ENCODE measurements around the gene SLAIN1. TPM values are rescaled to one million over a fixed set of nuclear protein-coding genes. Genes with fewer than 3 reads are reported as not detected.
"Not testable (repeated sequence)": the region's sequence is repeated elsewhere in the genome, so short reads cannot be mapped to it uniquely, and the experiment has no call there.

The SLAIN1 gene
- 1.8 and 5.3 TPM in 2 replicates for total RNA-seq (2014; rRNA removed; shearing (Covaris generic); ENCODE audit: low replicate concordance)

DNA sequence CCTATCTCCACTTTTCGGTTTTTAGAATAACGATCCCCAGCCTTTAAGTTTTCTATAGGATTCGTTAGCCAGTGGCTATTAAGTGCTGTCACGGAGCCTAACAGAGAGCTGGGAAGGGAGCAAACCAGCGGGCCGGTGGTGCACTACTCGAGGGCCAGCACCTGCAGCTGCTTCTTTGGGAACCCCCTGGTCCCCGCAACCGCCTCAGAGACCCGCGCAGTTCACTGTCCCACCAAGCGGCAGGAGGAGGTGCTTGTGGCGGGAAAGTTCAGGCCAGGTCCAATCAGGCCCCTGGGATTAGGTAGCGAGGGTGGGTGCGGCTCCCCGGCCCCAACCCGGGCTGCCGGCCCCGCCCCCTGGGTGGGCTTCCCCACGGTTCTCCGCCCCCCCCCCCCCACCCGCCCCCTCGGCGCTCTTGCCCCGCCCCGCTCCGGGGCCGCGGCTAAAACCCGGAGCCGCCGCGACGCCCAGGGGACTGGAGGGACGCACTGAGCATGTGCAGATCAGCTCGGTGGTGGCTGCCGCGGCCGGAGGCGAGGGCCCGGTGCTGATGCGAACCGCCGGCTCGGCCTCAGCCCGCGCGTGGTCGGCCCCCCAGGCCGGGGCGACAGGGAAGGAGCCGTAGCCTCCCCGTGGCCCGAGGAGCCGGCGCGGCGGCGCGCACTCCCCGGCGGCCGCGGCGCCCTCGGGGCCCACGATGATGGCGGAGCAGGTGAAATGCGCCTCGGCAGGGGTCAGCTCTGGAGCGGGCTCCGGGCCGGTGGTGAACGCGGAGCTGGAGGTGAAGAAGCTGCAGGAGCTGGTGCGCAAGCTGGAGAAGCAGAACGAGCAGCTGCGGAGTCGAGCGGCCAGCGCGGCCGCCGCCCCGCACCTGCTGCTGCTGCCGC lies at the start of gene SLAIN1:
SLAIN1 (plus strand) TSS at position 471 of the 887 bp plus-strand sequence; CDS start at position 698, 227 bp downstream.
- in situ Hi-C loops (cut with HindIII; ENCODE audit: low pct_unique_long_range_greater_than_20kb, low sequenced_read_pairs) = no loop called here
- peak; percentile 48 for DNase-seq (ENCODE audit: low read depth)

DNA sequence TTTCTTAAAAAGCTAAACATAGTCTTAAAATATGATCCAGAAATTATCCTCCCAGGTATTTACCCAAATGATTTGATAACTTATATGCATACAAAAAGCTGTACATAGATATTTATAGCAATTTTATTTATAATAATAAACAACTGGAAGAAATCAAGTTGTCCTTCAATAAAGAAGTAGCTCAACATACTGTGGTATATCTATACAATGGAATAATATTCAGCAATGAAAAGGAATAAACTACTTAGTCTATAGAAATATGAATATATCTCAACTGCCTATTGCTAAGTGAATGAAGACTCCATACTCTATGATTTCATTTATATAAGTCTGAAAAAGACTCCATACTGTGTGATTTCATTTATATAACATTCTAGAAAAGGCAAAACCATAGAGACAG lies 47.1 kb upstream of the SLAIN1 start:
- in situ Hi-C loops (cut with HindIII; ENCODE audit: low pct_unique_long_range_greater_than_20kb, low sequenced_read_pairs) = no loop called here
- DNase-seq (ENCODE audit: low read depth) = no peak

DNA sequence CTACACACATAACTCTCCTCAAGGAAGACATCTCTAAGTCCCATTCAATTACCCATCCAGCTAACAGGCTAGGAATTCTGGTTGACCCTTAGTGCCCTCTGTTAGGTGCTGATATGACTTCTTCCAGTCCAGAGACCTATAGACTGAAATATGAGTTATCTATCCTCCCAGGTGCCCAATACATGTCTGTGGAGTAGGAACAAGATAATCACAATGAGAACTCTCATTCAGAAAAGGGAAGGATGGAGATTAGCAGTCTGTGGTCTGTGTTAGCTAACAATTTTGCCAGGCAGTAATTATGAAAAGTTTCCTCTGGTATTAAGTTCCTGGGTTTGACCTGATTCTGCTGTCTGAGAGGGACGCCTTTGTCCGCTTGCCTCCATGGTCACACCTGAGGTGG lies 44.2 kb upstream of the SLAIN1 start:
- in situ Hi-C loops (cut with HindIII; ENCODE audit: low pct_unique_long_range_greater_than_20kb, low sequenced_read_pairs) = no loop called here
- no peak for DNase-seq (ENCODE audit: low read depth)

DNA sequence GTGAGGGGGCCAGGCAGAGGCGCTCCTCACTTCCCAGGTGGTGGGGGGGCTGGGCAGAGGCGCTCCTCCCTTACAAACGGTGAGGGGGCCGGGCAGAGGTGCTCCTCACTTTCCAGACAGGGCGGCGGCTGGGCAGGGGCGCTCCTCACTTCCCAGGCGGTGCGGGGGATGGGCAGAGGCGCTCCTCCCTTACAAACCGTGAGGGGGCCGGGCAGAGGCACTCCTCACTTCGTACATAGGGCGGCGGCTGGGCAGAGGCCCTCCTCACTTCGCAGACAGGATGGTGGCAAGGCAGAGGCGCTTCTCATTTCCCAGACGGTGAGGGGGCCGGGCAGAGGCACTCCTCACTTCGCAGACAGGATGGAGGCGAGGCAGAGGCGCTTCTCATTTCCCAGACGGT lies 37.5 kb upstream of the SLAIN1 start:
- DNase-seq (ENCODE audit: low read depth); in situ Hi-C loops (cut with HindIII; ENCODE audit: low pct_unique_long_range_greater_than_20kb, low sequenced_read_pairs): not testable (repeated sequence)

DNA sequence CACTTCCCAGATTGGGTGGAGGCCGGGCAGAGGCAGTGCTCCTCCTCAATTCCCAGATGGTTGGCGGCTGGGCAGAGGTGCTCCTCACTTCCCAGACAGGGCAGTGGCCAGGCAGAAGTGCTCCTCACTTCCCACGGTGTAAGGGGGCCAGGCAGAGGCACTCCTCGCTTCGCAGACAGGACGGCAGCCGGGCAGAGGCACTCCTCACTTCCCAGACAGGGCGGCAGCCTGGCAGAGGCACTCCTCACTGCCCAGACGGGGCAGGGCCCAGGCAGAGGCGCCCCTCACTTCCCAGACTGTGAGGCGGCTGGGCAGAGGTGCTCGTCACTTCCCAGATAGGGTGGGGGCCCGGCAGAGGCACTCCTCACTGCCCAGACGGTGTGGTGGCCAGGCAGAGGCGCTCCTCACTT lies 36.6 kb upstream of the SLAIN1 start:
- DNase-seq (ENCODE audit: low read depth) = no peak
- in situ Hi-C loops (cut with HindIII; ENCODE audit: low pct_unique_long_range_greater_than_20kb, low sequenced_read_pairs) = no loop called here

DNA sequence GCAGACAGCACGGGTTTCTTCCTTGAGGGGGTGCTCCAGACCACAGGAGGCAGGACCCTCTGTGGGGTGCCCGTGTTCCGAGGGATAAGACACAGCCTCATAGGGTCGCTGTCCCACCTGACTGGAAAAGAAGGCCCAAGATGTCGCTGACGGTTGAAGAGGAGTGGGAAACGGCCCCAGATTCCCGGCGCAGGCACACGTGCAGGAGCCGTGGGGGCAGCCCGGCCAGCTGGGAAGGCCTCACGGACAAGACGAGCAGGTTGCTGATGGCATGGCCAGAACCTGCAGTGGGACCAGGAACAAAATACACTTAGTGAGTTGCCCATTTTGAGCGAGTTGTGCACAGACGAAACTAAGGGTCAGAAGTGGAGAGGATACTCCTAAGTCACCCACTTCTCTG lies 35.2 kb upstream of the SLAIN1 start:
- in situ Hi-C loops (cut with HindIII; ENCODE audit: low pct_unique_long_range_greater_than_20kb, low sequenced_read_pairs); DNase-seq (ENCODE audit: low read depth): not testable (repeated sequence)

DNA sequence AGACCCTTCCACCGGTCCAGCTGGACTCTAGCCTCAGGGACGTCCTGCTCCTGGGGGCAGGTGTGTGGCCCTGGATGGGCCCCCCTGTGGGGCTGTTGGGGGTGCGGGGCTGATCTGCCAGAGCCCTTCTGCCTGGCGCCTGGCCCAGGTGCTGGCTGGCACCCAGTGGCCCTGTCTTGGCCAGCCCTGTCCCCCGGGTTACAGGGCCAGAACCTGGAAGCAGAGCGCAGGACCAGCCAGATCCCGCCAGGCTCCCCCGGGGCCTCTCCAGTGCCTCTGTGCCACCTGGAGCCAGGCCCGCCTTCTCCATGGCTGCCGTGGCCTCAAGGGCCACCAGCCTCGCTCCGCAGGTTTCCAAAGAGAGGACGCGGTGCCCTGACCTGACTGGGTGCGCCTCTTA lies 34.7 kb upstream of the SLAIN1 start:
- in situ Hi-C loops (cut with HindIII; ENCODE audit: low pct_unique_long_range_greater_than_20kb, low sequenced_read_pairs) = not testable (repeated sequence)

DNA sequence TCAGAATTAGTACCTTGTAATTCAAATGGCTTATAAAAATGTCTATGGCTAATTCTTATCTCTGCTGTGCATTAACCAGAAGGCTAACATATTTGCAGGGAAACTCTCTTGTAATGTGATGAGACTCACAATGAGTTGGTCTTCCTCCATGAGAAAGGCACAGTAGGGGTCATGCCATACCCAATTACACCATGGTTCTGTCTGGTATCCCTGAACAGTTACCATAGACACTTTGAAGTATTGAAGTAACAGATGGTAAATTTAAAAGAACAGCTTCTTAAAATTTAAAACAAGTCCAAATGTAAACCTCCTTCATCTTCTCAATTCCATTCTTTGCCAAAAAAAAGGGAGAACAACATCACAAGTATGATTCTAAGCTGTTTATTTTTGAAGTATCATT lies 22.6 kb upstream of the SLAIN1 start:
- no peak for DNase-seq (ENCODE audit: low read depth)
- in situ Hi-C loops (cut with HindIII; ENCODE audit: low pct_unique_long_range_greater_than_20kb, low sequenced_read_pairs) = no loop called here

More for the DNA sequence above, 34.7 kb upstream of the SLAIN1 start:
- not testable (repeated sequence) for DNase-seq (ENCODE audit: low read depth)

DNA sequence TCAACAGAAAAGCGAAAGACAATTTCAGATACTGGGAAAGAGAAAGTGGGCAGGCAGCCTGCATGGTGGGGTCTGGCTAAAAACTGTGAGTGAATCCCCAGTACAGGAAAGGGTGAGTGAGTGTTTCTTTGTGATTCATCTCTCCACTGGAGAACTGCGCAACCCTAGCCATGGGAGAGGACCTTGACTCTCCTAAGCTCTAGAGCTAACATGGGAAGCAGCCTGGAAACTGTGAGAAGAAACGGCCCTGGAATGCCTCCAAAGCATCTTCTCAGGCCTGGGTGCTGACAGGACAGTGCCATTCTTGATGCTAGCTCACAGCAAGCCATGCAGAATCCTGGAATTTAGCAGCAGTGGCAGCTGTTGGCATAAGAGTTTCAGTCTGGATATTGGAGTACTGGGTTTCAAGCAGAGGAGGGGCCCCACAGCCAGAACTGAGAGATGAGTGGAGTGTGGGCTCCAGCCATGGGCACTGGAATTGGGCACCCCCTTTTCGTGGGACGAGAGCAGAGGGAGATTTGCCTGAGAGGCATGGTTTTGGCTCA lies 18.7 kb upstream of the SLAIN1 start:
- no peak for DNase-seq (ENCODE audit: low read depth)
- in situ Hi-C loops (cut with HindIII; ENCODE audit: low pct_unique_long_range_greater_than_20kb, low sequenced_read_pairs) = no loop called here

DNA sequence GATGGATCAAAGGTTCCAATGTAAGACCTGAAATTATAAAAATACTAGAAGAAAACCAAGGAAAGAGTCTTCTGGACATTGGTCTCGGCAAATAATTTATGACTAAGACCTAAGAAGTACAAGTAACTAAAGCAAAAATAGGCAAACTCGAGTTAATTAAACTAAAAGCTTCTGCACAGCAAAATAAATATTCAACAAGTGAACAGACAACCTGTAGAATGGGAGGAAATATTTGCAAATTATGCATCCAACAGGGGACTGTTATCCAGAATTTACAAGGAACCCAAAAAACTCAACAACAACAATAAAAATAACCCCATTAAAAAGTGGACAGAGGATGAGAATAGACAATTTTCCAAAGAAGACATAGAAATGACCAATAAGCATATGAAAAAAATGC lies 9.7 kb upstream of the SLAIN1 start:
- DNase-seq (ENCODE audit: low read depth) = no peak
- in situ Hi-C loops (cut with HindIII; ENCODE audit: low pct_unique_long_range_greater_than_20kb, low sequenced_read_pairs) = no loop called here

DNA sequence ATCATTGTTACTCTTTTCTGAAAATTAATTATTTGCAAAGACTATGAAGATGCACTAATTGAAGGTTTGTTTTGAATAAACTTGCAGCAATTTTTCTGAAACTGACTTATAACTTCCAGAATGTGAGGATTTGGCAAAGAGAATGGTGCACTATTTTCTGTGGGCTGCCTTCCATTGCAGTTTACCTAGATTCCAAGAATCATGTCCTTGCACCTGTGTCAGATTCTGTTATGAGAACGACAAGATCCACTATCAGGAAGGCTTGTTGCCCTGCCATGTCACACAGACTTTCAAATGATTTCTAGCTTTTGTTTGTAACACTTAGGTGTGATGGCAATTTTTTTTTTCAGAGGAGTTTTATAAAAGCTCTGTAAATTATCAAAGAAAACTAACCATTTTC lies 5.6 kb upstream of the SLAIN1 start:
- DNase-seq (ENCODE audit: low read depth) = no peak
- in situ Hi-C loops (cut with HindIII; ENCODE audit: low pct_unique_long_range_greater_than_20kb, low sequenced_read_pairs) = no loop called here

DNA sequence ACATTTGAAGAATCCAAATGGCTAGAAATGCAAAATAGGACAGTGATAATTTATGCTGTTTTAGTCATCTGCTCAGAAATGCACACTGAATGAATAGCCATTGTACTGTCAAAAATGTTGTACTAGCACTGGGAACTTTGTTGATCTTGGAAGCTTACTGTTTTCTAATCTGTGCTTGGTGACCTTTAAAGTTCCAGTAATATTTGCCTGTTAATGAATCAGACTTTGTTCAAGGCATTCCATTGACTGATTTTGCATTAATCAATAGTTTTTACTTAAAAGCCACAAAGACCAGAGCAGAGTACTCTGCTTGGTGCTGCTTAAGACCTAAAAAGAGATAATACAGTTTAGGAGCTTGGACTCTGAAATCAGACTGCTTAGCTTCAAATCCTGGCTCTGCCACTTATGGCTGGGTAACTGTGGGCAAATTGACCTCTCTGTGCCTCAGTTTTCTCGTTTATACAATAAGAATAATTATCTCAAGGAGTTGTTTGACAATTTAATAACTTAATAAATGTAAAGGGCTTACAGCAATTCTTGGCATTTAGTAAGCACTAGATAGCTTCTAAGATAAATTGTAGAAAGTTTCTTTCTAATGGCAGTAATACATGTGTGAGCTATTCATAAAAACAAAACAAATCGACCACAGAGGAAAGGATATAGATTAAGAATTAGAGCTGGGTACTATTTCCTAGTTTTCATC lies 4.6 kb upstream of the SLAIN1 start:
- no peak for DNase-seq (ENCODE audit: low read depth)
- in situ Hi-C loops (cut with HindIII; ENCODE audit: low pct_unique_long_range_greater_than_20kb, low sequenced_read_pairs) = no loop called here

DNA sequence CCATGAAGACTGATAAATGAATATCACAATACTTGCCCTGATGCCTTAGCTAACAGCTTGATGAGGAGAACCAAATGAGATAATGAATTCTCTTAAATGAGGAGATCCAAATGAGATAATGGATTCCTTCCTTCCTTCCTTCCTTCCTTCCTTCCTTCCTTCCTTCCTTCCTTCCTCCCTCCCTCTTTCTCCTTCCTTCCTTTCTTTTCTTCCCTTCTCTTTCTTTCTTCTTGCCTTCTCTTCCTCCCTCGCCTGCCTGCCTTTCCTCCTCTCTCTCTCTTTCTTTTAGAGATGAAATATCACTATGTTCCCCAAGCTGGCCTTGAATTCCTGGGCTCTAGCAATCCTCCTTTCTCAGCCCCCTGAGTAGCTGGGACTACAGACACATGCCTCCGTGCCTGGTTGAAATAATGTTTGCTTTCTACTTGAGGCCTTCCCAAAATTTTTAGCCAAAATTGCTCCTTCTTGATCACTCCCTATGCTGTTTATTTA lies 4.0 kb upstream of the SLAIN1 start:
- no peak for DNase-seq (ENCODE audit: low read depth)
- in situ Hi-C loops (cut with HindIII; ENCODE audit: low pct_unique_long_range_greater_than_20kb, low sequenced_read_pairs) = no loop called here

DNA sequence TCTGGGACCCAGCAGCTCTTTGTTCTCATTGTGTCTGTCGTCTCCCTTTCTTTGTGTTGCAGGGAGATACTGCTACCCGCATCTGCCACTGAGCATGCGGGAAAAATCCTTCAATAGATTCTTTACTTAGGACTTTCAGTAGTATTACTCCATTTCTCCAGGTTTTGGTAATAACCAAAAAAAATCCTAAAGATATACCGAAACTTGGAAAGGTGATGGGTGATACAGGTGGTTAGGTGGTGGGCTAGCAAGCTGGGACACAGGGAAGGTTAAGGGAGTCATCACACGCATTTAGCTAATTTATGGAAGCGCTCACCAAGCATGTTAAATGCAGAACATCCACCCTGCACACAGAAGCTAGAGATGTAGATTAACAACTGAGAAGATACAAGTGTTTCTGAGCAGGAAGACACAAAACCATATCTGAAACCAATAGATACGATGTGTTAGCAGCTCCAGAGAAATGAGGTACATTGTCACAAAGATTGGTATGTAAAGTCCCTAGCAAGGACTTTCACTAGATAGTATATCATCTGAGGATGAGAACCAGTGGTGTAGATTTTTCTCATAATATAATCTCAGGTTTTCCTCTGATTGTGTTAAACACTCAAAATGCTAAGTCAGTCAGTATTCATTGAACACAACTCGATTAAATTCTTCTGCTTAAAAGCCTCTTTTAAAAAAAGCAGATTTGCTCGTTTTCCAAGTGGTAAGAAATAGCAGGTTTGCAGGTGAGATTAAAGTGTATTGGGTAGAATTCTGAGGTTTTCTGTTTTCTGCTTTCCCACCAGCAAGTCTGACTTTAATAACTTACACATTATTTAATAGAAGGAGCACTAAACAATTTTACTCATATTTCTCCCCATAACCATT lies 1.2 kb upstream of the SLAIN1 start:
- in situ Hi-C loops (cut with HindIII; ENCODE audit: low pct_unique_long_range_greater_than_20kb, low sequenced_read_pairs) = no loop called here

DNA sequence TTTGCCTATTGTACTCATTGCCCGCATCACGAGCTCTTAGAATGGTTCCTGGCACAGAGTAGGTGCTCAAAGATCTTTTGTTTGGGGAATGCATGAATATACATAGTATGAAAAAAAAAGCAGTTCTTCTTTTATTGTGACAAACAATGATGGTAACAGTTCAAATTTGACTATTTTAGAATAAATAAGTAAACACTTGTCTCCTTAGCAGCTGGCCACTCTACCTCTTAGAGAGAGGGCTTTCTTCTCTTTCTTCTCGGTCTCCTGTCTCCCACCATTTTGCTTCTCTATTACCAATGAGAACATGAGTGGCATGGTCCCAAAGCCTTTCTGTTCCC lies 639 bp upstream of the SLAIN1 start:
- in situ Hi-C loops (cut with HindIII; ENCODE audit: low pct_unique_long_range_greater_than_20kb, low sequenced_read_pairs) = no loop called here
- DNase-seq (ENCODE audit: low read depth) = no peak

More for the DNA sequence above, 1.2 kb upstream of the SLAIN1 start:
- peak; percentile 4 for DNase-seq (ENCODE audit: low read depth)

DNA sequence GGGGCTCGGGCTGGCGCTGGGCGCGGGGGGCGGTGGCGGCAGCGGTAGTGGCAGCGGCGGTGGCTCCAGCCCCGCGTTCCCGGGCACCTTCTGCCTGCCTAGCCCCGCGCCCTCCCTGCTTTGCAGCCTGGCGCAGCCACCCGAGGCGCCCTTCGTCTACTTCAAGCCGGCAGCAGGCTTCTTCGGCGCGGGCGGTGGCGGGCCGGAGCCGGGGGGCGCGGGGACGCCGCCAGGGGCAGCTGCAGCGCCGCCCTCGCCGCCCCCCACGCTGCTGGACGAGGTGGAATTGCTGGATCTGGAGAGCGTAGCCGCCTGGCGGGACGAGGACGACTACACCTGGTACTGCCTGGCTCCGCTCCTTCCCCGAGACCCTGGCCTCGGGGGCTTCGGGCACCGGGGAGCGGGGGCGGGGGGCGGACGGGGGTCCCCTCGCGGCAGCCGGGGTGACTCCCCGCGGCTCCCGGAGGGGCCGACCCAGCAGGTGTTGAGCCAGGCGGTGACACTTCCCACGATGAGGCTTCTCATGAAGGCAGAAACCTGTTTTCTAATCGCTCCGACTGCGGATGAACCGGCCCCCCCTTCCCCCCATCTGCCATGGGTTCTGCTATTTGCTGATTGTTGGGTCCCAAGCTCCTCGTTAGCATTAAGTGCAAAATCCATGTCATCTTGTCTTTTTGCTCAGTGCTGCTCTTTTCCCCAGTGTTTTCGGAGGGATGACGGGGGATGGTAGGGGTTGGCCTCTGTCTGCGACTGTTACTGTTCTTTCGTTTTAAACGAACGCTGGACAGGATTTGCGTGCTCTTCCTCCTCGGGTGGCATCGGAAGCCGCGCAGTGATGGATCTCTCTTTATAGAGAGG lies 943 bp downstream of the SLAIN1 start:
- in situ Hi-C loops (cut with HindIII; ENCODE audit: low pct_unique_long_range_greater_than_20kb, low sequenced_read_pairs) = no loop called here
- peak; percentile 27 for DNase-seq (ENCODE audit: low read depth)

DNA sequence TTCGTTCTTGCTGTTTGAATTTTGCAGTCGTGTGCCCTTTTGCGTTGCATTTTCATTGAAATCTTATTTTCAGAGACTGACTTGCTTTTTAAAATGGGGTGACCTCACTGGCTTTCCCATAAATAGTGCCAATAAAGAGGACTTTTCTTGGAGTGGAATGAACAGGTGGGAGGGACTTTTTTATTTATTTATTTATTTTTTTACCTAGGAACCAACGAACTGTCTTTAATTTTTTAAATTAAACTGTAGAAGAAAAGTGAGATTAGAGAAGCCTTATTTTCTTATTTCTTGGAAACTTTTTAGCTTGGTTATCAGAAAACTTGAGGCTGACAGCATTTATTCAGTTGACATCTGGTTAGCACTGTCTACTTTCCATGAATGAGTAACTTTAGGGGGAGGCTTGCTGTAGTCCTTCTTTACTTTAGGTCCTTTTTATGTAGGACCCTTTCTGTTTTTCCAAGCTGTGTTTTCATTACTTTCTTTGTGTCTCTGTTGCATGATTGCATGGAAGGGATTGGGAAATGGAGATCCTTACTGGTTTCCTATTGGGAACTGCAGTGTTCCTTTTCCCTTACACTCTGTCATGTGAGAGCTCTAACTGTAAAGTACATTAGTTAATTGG lies 1.7 kb downstream of the SLAIN1 start:
- in situ Hi-C loops (cut with HindIII; ENCODE audit: low pct_unique_long_range_greater_than_20kb, low sequenced_read_pairs) = no loop called here
- peak; percentile 8 for DNase-seq (ENCODE audit: low read depth)

Measured in Caki2 (cell line).